Measurements from ENCODE around the gene GCN1. TPM values are rescaled to one million over a fixed set of nuclear protein-coding genes. Genes with fewer than 3 reads are reported as not detected.

GCN1 gene
- total and polyA plus RNA-seq, 2 donors (not counting 3 experiments of a cell fraction or from before 2014, with no cell fraction given) = 30.1 to 101 TPM

- H3K4me2 ChIP-seq (ENCODE audit: insufficient read depth, low read length) = no peak overlapping the region
- FAIRE-seq = no peak
- H3K9me1 ChIP-seq (replicated peaks; ENCODE audit: control insufficient read depth, extremely low read depth, insufficient read depth, low read length) = no peaks in the 10 kb centered on the region
- CTCF ChIA-PET = no interaction called here
- H3K79me2 ChIP-seq (ENCODE audit: control insufficient read depth, insufficient read depth, low read length) = no peaks in the 10 kb centered on the region
- TF ChIP-seq FOS (IDR thresholded peaks at IDR 0.05; ENCODE audit: borderline replicate concordance, insufficient read depth, low read length) = no peak
- TF ChIP-seq JUN (IDR thresholded peaks at IDR 0.05; ENCODE audit: borderline replicate concordance, insufficient read depth, insufficient read length, low read depth) = no peak
- TF ChIP-seq MAX (IDR thresholded peaks at IDR 0.05; ENCODE audit: insufficient read depth, insufficient read length) = no peak
- TF ChIP-seq POLR2AphosphoS5 (IDR thresholded peaks at IDR 0.05; ENCODE audit: insufficient read depth, low read depth, low read length) = no peak
- no peak for TF ChIP-seq MYC (IDR thresholded peaks at IDR 0.05; ENCODE audit: low read depth, low read length)
- TF ChIP-seq EZH2 (IDR thresholded peaks at IDR 0.05; ENCODE audit: borderline replicate concordance, low read depth, low read length, severe bottlenecking) = no peak
- no peak for TF ChIP-seq CTCF (IDR thresholded peaks at IDR 0.05; ENCODE audit: extremely low read depth in 1 of 2, insufficient read depth in 1 of 2, low read depth in 1 of 2, low read length in 2 of 2)
- TF ChIP-seq POLR2A (IDR thresholded peaks at IDR 0.05; ENCODE audit: low read depth, low read length) = no peak
- no peak for TF ChIP-seq GATA2 (IDR thresholded peaks at IDR 0.05; ENCODE audit: insufficient read depth, insufficient read length, low read depth, low read length)
- peaks cover 11 to 21% of the 10 kb centered on the region in 2 experiments for H3K36me3 ChIP-seq (ENCODE audit: control insufficient read depth in 2 of 2, extremely low read depth in 1 of 2, insufficient read depth in 2 of 2, low read length in 2 of 2)
- H3K4me3 ChIP-seq (replicated peaks in 1 of 3; ENCODE audit: insufficient read depth in 1 of 3, low read depth in 1 of 3, low read length in 3 of 3) = no peak overlapping the region
- no peak overlapping the region for H3K9ac ChIP-seq (replicated peaks; ENCODE audit: extremely low read depth, insufficient read depth, low read length)
- H2AFZ ChIP-seq (ENCODE audit: low read depth, low read length) = no peak overlapping the region
- no peaks in the 10 kb centered on the region for H3K27me3 ChIP-seq (ENCODE audit: control insufficient read depth in 2 of 2, insufficient read depth in 2 of 2, low read length in 2 of 2)
- H3K9me3 ChIP-seq (replicated peaks; ENCODE audit: control insufficient read depth, insufficient read depth, low read length) = no peaks in the 10 kb centered on the region
- H3K27ac ChIP-seq (ENCODE audit: insufficient read depth, low read depth, low read length) = no peak overlapping the region
- no TSS peak for BruUV-seq (replicated peaks)
- no peak for DNase-seq (ENCODE audit: low read depth, low spot score)
- dilution Hi-C loops (cut with MboI; ENCODE audit: extremely low pct_ligation_motif_present, low sequenced_read_pairs) (no loop called here), intact Hi-C loops (cut with micrococcal nuclease) (no loop called here)
- no peaks in the 10 kb centered on the region for H4K20me1 ChIP-seq (replicated peaks; ENCODE audit: control insufficient read depth, extremely low read depth, insufficient read depth, low read length)
- POLR2A ChIA-PET = interaction anchor here (0.6 kb wide), 1 partner anchor 123 kb away, joined by 3 read pairs; the partner anchor contains the start of gene RNU4-1
- peaks cover 12% of the 10 kb centered on the region for H3K4me1 ChIP-seq (ENCODE audit: control insufficient read depth, extremely low read depth, insufficient read depth, low read length)
These were observed 24.6 kb downstream of the GCN1 start for GRCh38 chr12:120169946-120170345.

Measured in endothelial cell of umbilical vein (primary cell).